Limb (tissue), 2 donors: Measurements from ENCODE around the gene CENPL.
"Not testable (repeated sequence)": the region's sequence is repeated elsewhere in the genome, so short reads cannot be mapped to it uniquely, and the experiment has no call there.

Experiments
- DNase-seq, 2 donors: peaks; one replicate each; pipeline ENCODE4 v3.0.0-alpha.2; 2016; ENCODE audit errors: extremely low spot score in 2 of 2

CENPL gene

GRCh38 chr1:173857363-173857917, 32.8 kb upstream of the CENPL start:
- no peak for DNase-seq

GRCh38 chr1:173856903-173857302, 32.2 kb upstream of the CENPL start:
- no peak for DNase-seq

- no peak for DNase-seq
These were observed 31.3 kb upstream of the CENPL start for GRCh38 chr1:173856014-173856413.

GRCh38 chr1:173853074-173853473, 28.4 kb upstream of the CENPL start:
- DNase-seq, result no peak

GRCh38 chr1:173852105-173852504, 27.4 kb upstream of the CENPL start:
- no peak for DNase-seq

GRCh38 chr1:173832748-173833147, 8.1 kb upstream of the CENPL start:
- DNase-seq, result no peak

GRCh38 chr1:173827611-173828010, 2.9 kb upstream of the CENPL start:
- no peak for DNase-seq

- DNase-seq, result no peak
These were observed 835 bp downstream of the CENPL start for GRCh38 chr1:173823781-173824314.

GRCh38 chr1:173821680-173822079, 3.0 kb downstream of the CENPL start:
- no peak for DNase-seq

GRCh38 chr1:173818459-173818858, 6.2 kb downstream of the CENPL start:
- DNase-seq, result no peak

GRCh38 chr1:173813654-173814053, 11.0 kb downstream of the CENPL start:
- DNase-seq, result not testable (repeated sequence)

GRCh38 chr1:173802961-173803360, 21.7 kb downstream of the CENPL start:
- DNase-seq, result no peak

GRCh38 chr1:173799995-173800394, 24.7 kb downstream of the CENPL start:
- not testable (repeated sequence) for DNase-seq

- no peak for DNase-seq
These were observed 26.6 kb downstream of the CENPL start for GRCh38 chr1:173798078-173798477.

GRCh38 chr1:173789841-173790240, 34.8 kb downstream of the CENPL start:
- no peak for DNase-seq

- no peak for DNase-seq
These were observed 39.7 kb downstream of the CENPL start for GRCh38 chr1:173784997-173785396.

- DNase-seq, result no peak
These were observed 44.7 kb downstream of the CENPL start for GRCh38 chr1:173779936-173780335.

GRCh38 chr1:173775578-173776226, 49.0 kb downstream of the CENPL start:
- no peak for DNase-seq

- DNase-seq, result no peak
These were observed 53.1 kb downstream of the CENPL start for GRCh38 chr1:173771560-173771959.

GRCh38 chr1:173770330-173770729, 54.4 kb downstream of the CENPL start:
- not testable (repeated sequence) for DNase-seq

GRCh38 chr1:173768827-173769226, 55.9 kb downstream of the CENPL start:
- DNase-seq, result no peak

- no peak for DNase-seq
These were observed 56.5 kb downstream of the CENPL start for GRCh38 chr1:173768206-173768605.

- not testable (repeated sequence) for DNase-seq
These were observed 60.4 kb downstream of the CENPL start for GRCh38 chr1:173764331-173764730.
